Measurements from ENCODE around the gene ZFHX2. TPM values are rescaled to one million over a fixed set of nuclear protein-coding genes. Genes with fewer than 3 reads are reported as not detected.

The ZFHX2 gene
- total and polyA plus RNA-seq, 2 of the 13 experiments (the other 11 are each of a cell fraction or from before 2014, with no cell fraction given) = 0.17 to 0.44 TPM

DNA sequence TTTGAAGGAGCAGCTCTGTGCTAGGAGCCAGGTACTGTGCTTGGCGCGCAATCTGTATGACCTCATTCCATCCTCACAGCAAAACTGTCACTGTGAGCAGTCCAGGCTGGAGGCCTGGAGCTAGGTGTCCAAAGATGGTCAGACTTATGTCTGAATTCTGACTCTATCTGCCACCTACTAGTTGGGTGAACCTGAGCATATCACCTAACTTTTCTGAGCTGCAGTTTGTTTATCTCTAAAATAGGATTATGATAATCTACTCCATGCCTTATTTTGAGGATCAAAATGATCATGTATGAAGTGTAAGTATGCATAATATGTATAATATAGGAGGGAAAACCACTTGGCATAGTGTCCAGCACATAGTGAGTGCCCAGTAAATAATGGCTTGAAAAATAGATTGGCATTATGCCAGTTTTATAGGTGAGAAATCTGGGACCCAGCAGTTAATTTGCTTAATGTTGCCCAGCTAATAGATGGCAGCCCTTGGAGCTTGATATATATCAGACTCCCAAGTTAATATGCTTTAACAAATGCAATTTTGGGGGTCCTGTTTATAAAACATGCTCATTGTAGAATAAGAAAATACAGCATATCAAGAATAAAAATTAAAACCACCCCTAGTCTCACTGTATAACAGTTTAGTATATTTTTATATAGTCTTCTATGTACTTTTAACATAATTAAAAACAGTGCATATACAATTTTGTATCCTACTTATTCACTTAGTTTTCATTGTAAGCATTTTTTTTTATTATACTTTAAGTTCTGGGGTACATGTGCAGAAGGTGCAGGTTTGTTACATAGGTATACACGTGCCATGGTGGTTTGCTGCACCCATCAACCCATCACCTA is 31.6 kb upstream of the ZFHX2 start (continued):
- TF ChIP-seq AFF4 (CRISPR knock-in tag; IDR thresholded peaks at IDR 0.05) (0 out of 2 replicates have a peak, but pooled peaks have one; percentile 51), ZNF484 (CRISPR knock-in tag; IDR thresholded peaks at IDR 0.05; ENCODE audit: borderline replicate concordance, low read depth) (no peak), TARDBP (CRISPR knock-in tag; IDR thresholded peaks at IDR 0.05) (peak; percentile 49; the same call in 1 of the 2 replicates), PRDM4 (CRISPR knock-in tag; IDR thresholded peaks at IDR 0.05; ENCODE audit: borderline replicate concordance) (no peak), NFATC3 (CRISPR knock-in tag; IDR thresholded peaks at IDR 0.05) (0 out of 2 replicates have a peak, but pooled peaks have one; percentile 10), PRMT3 (CRISPR knock-in tag; IDR thresholded peaks at IDR 0.05; ENCODE audit: borderline replicate concordance, low read depth) (peak; percentile 9; the same call in 1 of the 2 replicates), ZKSCAN1 (IDR thresholded peaks at IDR 0.05; ENCODE audit: low read length) (peak; percentile 20; the same call in 1 of the 2 replicates), TOE1 (CRISPR knock-in tag; IDR thresholded peaks at IDR 0.05) (no peak; the same call in 1 of the 2 replicates), ZIK1 (CRISPR knock-in tag; IDR thresholded peaks at IDR 0.05; ENCODE audit: borderline replicate concordance, low read depth) (0 out of 2 replicates have a peak, but pooled peaks have one; percentile 7), AGO2 (optimal IDR thresholded peaks at IDR 0.05; ENCODE audit: low read depth, low read length) (peak; percentile 86), GLI4 (CRISPR knock-in tag; IDR thresholded peaks at IDR 0.05; ENCODE audit: borderline replicate concordance) (0 out of 2 replicates have a peak, but pooled peaks have one; percentile 49), ZNF224 (CRISPR knock-in tag; IDR thresholded peaks at IDR 0.05) (no peak), ZNF556 (CRISPR knock-in tag; IDR thresholded peaks at IDR 0.05; ENCODE audit: borderline replicate concordance) (0 out of 2 replicates have a peak, but pooled peaks have one; percentile 2), SP4 (CRISPR knock-in tag; IDR thresholded peaks at IDR 0.05) (no peak), HOXA9 (CRISPR knock-in tag; IDR thresholded peaks at IDR 0.05; ENCODE audit: borderline replicate concordance) (no peak), JUNB (CRISPR knock-in tag; IDR thresholded peaks at IDR 0.05; ENCODE audit: borderline replicate concordance) (no peak), ZNF557 (CRISPR knock-in tag; IDR thresholded peaks at IDR 0.05) (peak; percentile 52; the same call in 1 of the 2 replicates), DR1 (CRISPR knock-in tag; IDR thresholded peaks at IDR 0.05) (no peak), PHB2 (IDR thresholded peaks at IDR 0.05; ENCODE audit: partially characterized antibody) (no peak)
- TF ChIP-seq, protein P1, sequence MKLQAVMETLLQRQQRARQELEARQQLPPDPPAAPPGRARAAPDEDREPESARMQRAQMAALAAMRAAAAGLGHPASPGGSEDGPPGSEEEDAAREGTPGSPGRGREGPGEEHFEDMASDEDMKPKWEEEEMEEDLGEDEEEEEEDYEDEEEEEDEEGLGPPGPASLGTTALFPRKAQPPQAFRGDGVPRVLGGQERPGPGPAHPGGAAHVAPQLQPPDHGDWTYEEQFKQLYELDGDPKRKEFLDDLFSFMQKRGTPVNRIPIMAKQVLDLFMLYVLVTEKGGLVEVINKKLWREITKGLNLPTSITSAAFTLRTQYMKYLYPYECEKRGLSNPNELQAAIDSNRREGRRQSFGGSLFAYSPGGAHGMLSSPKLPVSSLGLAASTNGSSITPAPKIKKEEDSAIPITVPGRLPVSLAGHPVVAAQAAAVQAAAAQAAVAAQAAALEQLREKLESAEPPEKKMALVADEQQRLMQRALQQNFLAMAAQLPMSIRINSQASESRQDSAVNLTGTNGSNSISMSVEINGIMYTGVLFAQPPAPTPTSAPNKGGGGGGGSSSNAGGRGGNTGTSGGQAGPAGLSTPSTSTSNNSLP (IDR thresholded peaks at IDR 0.05; ENCODE audit: low read depth, low read length) = no peak

All from HepG2 (cell line).